Ovary (tissue), 3 donors: Measurements from ENCODE around the gene GAK.

ENCODE experiments used
- EP300 ChIP-seq: sonication (generic); formaldehyde crosslinking; IDR thresholded peaks from one replicate; pipeline ENCODE4 v1.6.1; 2017; ENCODE audit warnings: antibody characterized with exemption
- POLR2A ChIP-seq: fragments of 450-650 bp; IDR thresholded peaks from one replicate; pipeline ENCODE4 v1.6.1; 2017; ENCODE audit warnings: antibody characterized with exemption, mild to moderate bottlenecking, moderate library complexity
- TF ChIP-seq, protein P1 (sequence below), 3 donors: fragments of 450-650 bp in 2 of 3; fragments of 200-600 bp in 1 of 3; IDR thresholded peaks; one replicate each; pipeline versions ENCODE4 v1.5.1 to v1.8.0; 2016 to 2022; ENCODE audit warnings: antibody characterized with exemption in 3 of 3, mild to moderate bottlenecking in 1 of 3
- donor health status: DM: no; HTN: no; CAD: no.

DNA sequence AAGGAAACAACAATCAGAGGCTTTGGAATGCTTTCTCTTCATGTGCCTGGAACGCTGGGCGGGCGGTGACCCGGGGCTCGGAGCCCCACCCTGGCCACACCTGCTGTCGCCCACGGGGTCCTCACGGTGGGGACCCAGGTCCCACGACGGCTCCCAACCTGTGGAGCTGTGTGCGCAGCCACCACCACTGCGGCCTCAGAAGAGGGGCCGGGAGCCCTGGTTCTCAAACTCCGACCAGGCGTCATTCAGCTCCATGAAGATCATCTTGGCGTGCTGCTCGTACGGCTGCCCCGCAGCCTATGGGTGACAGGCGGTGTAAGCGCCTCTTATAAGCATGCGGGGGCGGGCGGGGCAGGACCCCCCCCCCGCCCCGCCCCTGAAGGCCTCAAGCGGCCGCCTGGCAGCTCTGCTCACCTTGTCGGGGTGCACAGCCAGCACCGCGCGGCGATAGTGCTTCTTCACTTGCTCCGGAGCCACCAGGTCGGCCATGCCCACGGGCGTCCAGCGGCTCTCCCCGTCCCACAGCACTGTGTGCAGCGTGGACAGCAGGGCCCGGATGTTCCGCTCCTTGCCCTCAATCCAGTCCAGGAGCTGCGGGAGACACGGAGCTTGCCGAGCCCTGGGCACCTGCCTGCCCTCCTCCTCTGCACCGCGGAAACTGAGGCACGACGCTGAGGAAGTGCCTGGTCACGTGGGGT, 82.5 kb downstream of the GAK start:
- TF ChIP-seq, protein P1, sequence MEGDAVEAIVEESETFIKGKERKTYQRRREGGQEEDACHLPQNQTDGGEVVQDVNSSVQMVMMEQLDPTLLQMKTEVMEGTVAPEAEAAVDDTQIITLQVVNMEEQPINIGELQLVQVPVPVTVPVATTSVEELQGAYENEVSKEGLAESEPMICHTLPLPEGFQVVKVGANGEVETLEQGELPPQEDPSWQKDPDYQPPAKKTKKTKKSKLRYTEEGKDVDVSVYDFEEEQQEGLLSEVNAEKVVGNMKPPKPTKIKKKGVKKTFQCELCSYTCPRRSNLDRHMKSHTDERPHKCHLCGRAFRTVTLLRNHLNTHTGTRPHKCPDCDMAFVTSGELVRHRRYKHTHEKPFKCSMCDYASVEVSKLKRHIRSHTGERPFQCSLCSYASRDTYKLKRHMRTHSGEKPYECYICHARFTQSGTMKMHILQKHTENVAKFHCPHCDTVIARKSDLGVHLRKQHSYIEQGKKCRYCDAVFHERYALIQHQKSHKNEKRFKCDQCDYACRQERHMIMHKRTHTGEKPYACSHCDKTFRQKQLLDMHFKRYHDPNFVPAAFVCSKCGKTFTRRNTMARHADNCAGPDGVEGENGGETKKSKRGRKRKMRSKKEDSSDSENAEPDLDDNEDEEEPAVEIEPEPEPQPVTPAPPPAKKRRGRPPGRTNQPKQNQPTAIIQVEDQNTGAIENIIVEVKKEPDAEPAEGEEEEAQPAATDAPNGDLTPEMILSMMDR (IDR thresholded peaks at IDR 0.05): no peak
- TF ChIP-seq POLR2A (no peak), EP300 (no peak)
